Limb (tissue), 2 donors: Measurements from ENCODE around the gene UFC1.
"Not testable (repeated sequence)": the region's sequence is repeated elsewhere in the genome, so short reads cannot be mapped to it uniquely, and the experiment has no call there.

Experiments
- DNase-seq, 2 donors: peaks; one replicate each; pipeline ENCODE4 v3.0.0-alpha.2; 2016; ENCODE audit errors: extremely low spot score in 2 of 2

The UFC1 gene

DNA sequence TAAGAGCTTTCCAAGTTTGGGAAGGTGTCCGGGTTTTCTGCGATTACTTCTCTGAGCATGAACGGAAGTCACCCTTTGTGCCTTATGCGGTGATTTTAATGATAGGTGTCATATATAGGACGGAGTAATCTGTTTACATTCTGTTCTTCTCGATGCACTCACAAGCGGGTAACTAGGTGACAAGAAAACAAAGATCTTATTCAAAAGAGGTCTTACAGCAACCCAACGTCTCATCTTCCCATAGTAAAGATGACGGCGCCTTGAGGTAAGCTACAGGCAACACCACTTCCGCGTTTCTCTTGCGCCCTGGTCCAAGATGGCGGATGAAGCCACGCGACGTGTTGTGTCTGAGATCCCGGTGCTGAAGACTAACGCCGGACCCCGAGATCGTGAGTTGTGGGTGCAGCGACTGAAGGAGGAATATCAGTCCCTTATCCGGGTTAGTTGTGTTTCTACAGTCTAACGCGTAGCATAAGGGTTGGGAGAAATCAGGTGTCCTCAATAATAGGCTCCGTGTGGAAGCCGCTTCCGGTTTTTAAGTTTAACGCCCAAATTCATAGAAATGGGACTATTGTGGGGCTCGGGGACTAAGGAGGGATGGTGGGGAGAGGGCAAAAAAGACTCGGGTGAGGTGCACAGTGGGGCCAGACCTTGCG, at the start of gene UFC1:
TSS of gene UFC1 (plus strand) at position 297 of the 656 bp plus-strand sequence. CDS start at position 317, 20 bp downstream.
- DNase-seq = peak; percentile 87 to 91

DNA sequence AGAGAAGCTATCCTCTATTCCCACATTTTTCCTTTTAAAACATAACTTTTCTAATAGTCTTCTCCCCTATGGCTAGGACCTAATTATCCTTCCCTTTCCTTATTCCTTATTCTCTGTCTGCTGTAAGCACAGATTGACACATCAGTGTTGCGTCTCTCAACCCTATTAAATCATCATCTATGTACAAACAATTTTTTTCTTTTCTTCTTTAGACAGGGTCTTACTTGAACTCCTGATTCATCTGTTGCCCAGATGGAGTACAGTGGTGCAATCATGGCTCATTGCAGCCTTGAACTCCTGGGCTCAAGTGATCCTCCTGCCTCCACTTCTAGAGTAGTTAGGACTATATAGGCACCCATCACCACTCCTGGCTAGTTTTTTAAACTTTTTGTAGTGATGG, 47.3 kb upstream of the UFC1 start:
- no peak for DNase-seq

DNA sequence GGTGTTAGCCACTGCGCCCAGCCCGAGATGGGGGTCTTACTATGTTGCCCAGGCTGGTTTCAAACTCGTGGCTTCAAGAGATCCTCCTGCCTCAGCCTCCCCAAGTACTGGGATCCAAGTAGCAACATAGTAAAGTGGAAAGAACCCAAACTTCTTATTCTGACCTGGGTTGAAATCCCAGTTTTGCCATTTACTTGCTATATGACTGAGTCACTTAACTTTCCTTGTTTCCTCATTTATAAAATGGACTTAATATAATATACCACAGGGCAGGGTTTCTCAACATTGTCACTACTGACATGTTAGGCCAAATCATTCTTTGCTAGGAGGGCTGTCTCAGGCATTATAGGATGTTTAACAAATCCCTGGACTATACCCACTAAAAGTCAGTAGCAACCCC, 42.7 kb upstream of the UFC1 start:
- DNase-seq = no peak

DNA sequence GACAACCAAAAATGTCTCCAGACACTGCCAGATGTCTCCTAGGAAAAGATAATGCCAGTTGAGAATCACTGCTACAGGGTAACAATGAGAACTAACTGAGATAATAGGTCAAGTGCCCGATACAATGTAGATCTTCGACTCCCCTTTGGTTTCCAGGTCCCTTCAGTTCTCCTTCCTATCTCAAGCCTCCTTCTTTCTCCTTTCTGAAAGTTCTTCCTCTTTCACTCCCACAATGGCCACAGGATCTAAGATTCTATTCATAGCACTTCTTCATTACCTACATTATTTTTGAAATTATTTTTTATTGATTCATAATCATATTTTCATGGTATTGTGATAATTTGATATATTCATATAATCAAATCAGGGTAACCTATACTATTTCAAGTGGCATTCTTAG, 42.3 kb upstream of the UFC1 start:
- DNase-seq = no peak

GRCh38 chr1:161113915-161114314, 39.9 kb upstream of the UFC1 start:
- DNase-seq = no peak

DNA sequence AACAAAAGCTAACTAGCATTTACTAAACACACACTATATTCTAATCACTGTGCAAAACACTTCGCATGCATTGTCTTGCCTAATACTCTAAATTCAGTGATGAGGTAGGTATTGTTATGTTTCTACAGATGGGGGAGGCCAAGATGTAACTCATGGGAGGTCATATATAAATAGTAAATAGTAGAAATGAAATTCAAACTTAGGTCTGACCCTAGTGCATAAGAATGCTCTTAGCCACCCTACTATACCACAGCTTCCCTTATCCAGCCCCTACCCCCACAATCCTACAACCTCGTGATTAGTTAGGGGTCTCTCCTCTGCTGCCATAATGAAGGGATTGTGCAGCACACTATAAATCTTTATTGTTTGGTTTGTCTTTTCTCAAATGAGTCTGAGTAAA, 39.2 kb upstream of the UFC1 start:
- no peak for DNase-seq

DNA sequence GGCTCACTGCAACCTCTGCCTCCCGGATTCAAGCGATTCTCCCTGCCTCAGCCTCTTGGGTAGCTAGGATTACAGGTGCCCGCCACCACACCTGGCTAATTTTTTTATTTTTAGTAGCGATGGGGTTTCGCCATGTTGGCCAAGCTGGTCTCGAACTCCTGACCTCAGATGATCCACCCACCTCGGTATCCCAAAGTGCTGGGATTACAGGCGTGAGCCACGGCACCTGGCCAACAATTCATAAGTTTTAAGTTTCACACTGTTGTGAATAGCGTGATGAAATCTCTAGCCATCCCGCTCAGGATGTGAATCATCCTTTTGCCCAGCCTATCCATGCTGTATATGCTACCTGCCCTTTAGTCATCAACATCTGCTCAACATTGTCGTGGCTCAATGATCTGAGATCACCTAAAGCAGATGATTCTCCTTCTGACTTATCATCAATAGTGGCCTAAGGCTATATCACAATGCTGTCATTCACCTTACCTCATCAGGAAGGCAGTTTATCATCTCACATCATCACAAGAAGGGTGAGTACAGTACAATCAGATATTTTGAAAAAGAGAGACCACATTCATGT, 38.6 kb upstream of the UFC1 start:
- no peak for DNase-seq

- not testable (repeated sequence) for DNase-seq
Observed at GRCh38 chr1:161115961-161116360, 37.8 kb upstream of the UFC1 start.

DNA sequence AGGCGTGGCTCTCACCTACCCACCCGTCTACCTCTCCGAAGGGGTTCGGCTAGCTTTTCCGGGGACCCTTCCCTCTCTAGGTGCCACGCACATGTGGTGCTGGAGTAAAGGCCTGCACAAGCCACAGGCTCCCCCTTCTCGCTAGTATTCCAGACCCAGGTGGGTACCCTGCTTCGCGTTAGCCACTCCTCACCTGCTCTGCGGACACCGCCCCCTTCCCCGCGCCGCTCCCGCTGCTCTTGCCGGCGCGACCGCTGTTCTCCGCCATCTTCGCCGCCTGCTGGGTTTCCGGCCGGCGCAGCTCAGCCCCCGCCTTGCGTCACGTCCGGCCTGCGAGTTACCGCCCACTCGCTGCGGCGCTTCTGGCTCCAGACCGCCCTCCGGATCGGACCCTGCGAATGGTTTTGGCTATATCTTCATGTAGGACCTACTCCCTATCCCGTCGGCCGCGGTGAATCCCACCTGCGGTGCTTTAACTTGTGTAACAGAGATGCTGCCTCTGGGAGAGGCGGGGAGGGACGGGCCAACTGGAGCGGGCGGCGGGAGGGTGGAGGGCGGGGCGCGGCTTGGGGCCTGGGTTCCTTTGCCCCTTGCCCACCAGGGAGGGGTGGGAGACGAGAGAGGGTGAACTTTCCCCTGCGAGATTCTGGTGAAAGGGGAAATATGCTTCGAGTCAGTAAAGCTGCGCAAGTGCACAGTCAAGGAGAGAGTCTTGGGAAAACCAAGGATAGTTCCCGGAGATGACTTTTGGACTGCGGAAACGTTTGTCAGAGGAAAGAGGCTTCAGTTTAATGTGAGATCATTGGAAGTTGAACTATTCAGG, 35.8 kb upstream of the UFC1 start, which contains the start of the genes NIT1 and PFDN2:
TSS of gene NIT1 (plus strand) at position 347 of the 823 bp plus-strand sequence. CDS start at position 419, 72 bp downstream.
TSS of gene PFDN2 (minus strand) at position 279 of the 823 bp plus-strand sequence. CDS start at position 268, 11 bp downstream.
- peak; percentile 91 to 92 for DNase-seq

GRCh38 chr1:161119092-161119903, 34.5 kb upstream of the UFC1 start:
- peak; percentile 41 to 79 for DNase-seq

GRCh38 chr1:161121042-161121650, 32.6 kb upstream of the UFC1 start:
- DNase-seq = no peak

GRCh38 chr1:161121834-161122233, 31.9 kb upstream of the UFC1 start:
- DNase-seq = no peak

DNA sequence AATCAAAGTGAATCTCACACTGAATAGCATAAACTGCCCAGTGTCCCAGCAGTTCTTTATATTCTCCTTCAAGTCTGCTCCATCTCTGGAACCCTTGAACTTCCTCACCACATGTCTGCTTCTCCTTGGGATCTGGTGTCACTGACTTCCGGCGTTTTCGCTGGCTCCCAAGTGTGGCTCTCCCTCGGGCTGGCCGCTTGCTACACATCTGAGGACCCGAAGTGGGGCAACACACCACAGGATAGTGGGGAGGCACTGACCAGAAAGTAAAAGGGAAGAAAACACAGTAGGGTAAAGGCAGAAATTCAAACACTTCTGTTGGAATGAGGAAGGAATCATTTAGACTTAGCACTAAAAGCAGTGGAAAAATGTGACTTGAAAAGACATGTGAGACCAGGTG, 30.8 kb upstream of the UFC1 start:
- no peak for DNase-seq

DNA sequence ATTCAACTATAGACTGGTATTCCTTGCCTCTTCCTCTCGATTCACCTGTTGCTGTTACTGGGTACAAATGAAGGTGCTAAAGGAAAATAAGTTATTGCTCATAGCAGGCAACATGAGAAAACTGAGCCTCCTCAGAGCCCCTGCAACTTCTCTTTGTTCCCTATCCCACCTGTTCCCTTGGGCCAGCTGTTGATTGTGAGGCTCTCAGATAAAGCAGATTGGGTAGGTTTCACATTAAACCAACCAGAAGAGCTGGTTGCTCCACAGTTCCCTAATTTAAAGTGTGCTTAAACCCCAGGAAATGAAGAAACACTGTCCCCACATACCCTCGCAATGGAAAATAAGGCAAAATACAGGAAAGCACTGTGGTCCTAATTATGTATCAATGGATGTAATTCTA, 26.1 kb upstream of the UFC1 start:
- DNase-seq = no peak

DNA sequence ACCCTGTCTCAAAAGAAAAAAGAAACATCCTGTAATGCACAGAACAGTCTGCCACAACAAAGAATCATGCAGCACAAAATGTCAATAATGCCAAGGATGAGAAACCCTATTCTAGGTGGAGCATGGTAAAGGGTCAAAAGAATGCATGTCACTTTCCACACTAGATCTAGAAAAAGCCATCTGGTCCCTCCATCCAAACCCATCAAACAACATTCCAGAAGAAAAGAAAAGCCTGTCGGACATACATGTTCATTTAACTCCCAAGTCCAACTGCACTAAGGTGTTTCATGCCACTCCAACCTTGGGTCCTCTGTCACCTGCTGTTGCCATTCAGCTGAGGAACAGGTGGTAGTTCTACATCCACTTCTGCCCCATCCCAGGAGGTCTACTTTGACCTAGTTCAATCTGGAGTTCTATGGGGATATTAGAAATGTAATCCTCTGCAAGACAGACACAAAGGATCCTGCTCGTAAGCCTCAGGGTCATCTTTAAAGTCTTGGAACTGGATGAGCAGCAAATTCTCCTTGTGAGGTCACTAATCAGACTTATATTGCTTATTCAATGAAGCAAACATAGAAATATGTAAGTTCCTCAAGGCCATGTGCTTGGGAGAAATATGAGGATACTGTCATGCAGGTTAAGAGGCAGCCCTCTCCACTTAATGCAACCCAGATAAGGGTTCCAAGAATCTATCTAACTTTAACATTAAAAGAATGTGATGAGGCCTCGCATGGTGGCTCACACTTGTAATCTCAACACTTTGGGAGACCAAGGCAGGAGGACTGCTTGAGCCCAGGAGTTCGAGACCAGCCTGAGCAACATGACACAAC, 25.0 kb upstream of the UFC1 start:
- DNase-seq = no peak

DNA sequence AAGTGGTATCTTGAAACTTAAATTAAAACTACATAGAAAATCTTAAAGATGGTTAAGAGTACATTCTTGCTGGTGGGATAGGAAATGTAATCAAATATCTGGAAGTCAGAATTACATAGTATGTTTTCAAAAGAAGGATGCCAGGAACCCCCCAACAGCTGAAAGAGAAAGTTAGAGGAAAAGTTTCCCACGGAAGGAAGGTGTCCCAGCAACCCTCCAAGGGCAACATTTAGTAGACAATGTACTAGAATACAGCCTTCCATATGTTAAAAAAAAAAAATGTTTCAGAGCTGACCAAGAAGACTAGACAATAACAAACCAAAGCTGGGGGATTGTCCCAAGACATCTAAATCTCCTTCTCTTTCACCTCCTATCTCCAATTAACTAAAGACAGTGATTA, 23.5 kb upstream of the UFC1 start:
- no peak for DNase-seq

- DNase-seq = peak in 1 of 2 donors; percentile 19
Observed at GRCh38 chr1:161131523-161132409, 22.0 kb upstream of the UFC1 start.

GRCh38 chr1:161132410-161133219, 21.2 kb upstream of the UFC1 start, which contains the start of gene DEDD:
TSS of gene DEDD (minus strand) at chr1:161132667. CDS start at chr1:161124462, 8,205 bp downstream.
- DNase-seq = peak; percentile 94 to 97
